ENCODE measurements around the gene ACBD5.

Gene ACBD5

DNA sequence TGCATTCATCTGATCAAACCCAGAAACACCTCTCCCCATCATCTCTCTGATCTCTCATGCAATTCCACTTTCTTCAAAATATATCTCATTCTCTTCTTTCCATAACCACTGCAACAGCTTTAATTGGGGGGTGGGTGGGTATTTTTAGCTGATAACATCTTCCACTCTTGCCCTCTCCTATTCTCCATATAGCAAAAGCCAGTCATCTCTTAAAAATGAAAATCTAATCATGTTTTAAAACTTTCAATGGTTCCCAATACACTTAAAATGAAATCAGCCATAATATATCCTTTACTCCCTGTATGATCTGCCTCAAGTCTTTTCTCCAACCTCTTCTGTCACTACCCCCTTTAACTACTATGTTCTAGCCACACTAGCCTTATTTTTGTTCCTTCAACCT is 87.9 kb downstream of the ACBD5 start:
- DNase-seq (ENCODE audit: low spot score): no peak

GRCh38 chr10:27150261-27150660 is 90.3 kb downstream of the ACBD5 start:
- no peak for DNase-seq (ENCODE audit: low spot score)

DNA sequence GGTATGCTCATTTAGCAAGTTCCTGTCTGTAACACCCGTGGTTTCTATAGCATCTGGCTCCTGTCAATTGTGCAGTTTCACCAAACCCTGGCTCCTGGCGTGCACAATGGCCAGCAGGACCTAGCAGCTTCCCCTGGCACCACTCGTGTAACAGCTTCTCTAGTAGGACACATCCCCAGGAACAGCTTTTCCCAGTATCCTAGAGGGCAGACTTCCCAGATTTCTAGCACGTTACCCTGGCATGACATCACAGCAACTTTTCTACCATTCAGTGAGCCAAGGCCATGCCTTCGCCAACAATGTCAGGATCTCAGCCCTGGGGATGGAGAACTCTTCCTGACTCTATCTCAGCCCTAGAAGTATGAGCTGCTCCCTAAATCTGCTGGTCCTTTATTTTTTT is 92.9 kb downstream of the ACBD5 start:
- DNase-seq (ENCODE audit: low spot score): no peak

GRCh38 chr10:27145937-27146336 is 94.7 kb downstream of the ACBD5 start:
- no peak for DNase-seq (ENCODE audit: low spot score)
